T follicular helper cell (primary cell): ENCODE measurements around the gene DNAH8.

Source experiments
- DNase-seq: peaks from one replicate; pipeline ENCODE4 v3.0.0-alpha.2; 2020; ENCODE audit warnings: low read depth

DNAH8 gene

GRCh38 chr6:39018103-39018502, 303.0 kb downstream of the DNAH8 start:
- DNase-seq = no peak

DNA sequence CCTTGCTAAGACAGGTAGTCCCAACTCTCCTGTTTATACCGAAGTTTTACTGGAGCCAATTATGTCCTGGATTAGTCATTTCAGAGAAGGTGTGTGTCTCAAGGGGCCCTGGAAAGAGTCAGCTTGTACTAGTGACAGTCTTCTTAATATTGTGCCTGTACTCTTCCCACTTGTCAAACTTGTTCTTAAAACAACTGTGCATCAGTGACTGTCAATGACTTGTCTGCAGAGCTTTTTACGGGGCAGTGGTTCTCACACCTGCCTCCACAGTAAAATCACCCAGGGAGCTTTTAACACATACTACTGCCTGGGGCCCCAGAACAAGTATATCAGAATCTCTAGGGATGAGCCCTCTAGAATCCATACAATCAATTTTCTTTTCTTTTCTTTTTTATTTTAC, 305.0 kb downstream of the DNAH8 start:
- DNase-seq = no peak

DNA sequence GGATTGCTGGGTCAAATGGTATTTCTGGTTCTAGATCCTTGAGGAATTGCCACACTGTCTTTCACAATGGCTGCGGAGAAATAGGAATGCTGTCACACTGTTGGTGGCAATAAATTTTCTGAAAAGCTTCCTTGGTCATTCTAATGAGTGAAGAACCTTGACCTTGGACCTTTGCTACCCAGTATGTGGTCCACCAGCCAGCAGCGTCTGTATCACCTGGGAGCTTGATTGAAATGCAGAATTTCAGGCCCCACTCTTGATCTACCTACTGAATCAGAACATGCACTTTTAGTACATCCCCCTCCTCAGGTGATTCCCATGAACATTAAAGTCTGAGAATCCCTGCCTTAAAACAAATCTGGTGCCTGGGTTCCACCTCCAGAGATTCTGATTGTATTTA, 305.9 kb downstream of the DNAH8 start:
- DNase-seq = no peak

- no peak for DNase-seq
Measured at GRCh38 chr6:39021779-39022178, 306.7 kb downstream of the DNAH8 start.

DNA sequence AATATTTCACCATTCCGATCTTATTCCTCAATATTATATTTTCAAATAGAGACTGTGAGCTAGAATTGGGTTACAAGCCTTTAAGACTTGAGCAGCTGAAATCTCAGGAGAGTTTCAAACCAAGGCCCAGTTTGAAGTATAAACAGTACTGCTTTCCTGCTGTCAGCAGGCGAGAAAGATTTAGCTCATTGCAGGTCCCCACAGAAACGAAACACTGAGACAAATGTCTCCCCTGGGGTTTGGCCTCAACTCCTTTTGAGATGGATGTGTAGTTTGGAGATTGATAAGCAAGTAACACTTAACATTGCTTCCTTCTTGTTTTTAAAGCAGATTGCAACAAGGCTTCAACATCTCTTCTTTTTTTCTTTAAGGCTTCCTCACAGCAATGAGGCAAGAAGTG, 311.1 kb downstream of the DNAH8 start:
- no peak for DNase-seq

DNA sequence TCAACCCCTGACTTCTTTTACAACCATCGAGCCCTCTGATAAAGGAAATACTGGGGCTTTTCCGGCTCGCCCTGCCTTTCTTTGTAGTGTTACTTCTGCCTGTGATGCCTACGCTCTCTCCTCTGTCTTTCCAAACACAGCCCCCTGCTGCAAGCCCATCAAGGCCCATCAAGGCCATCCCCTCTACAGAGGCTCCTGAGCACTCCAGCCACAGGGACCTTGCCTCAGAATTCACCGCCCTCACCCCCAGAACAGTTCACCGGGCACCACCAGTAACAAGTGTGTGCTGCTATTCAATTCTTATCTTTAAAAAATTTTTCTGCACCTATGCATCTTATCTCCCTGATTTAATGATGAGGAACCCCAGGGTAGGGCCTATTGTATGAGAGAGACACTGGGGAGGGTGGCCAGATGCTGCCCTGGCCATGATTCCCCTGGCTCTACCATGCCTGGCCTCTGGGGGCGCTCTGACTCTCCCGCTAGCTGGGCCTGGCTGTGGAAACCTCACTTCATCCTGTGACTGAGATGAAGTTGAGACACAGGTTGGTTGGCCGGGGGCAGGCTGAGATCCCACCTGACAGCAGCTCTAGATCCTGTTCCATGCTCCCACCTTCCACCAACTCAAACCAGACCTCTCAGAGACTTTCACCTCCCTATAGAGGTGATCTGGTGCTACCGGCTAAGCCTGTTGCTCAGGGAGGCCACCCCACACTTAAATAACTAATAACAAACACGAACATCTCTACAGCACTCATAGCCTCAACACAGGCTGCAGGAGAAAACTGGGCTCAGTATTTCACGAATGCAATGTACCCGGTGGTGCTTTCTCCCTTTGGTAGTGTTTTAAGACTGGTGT, 314.3 kb downstream of the DNAH8 start:
- DNase-seq = peak; percentile 6

DNA sequence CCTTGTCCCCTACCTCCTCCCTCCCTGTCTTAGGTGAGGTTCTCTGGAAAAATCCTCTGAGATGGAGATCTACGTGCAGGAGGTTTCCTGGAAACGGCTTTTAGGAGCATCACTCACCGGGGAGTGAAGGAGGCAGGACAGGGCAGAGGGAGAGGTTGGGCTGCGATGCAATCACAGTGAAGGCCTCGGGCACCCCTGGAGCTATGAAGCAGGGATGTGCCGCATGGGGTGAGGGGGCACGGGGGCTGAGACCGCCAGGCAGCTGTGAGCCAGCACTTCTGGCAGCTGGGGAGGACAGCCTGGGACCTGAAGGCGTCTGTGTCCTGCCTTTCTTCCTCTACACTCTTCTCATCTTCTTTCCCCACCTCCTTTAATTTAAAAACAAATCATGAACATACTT, 320.6 kb downstream of the DNAH8 start:
- no peak for DNase-seq

- no peak for DNase-seq
Measured at GRCh38 chr6:39037082-39037508, 322.0 kb downstream of the DNAH8 start.

DNA sequence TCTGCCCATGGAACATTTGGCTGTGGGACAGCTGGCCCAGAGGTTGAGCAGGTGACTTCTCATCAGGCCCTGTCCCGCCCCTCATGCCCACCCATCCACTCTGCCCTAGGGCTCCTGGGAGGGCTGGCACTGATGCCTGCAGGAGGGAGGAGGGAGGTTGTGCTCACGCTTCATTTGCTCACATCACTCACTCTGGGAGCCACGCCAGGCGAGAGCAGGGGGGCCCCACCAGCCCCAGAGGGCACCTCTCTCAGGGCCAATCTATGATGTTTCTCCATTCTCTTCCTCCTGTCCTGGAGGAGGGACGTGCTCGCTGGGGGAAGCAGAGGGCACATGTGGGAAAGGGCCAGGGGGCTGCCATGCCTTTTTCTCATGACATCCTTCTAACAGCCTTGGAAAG, 322.6 kb downstream of the DNAH8 start:
- no peak for DNase-seq

DNA sequence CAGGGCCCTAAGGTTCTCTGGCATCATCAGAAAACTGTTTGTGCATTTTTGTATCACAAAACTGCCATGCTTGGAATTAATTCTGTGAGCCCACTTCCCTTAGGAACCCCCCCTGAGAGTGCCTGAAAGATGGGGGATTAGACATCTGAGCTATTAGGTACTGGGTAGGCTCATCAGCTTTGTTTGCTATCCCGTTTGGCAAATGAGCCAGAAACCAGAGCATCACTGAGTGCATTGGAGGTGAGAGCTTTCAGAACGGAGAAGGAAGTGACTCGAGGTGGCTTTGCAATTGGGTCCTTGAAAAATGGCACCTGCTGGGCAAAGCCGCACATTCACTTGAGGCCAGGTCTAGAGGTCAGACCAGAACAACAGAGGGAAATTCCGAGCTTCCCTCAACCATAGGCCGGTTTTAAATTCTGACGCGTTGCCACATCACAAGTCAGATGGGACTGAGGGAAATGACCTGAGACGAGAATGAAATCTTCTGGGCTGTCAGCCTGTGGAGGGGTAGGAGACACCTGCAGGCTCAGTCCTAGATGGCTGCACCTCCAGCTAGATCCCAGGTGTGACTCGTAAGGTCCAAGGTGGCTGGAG, 325.1 kb downstream of the DNAH8 start:
- DNase-seq = no peak

GRCh38 chr6:39041072-39041471, 326.0 kb downstream of the DNAH8 start:
- DNase-seq = no peak

DNA sequence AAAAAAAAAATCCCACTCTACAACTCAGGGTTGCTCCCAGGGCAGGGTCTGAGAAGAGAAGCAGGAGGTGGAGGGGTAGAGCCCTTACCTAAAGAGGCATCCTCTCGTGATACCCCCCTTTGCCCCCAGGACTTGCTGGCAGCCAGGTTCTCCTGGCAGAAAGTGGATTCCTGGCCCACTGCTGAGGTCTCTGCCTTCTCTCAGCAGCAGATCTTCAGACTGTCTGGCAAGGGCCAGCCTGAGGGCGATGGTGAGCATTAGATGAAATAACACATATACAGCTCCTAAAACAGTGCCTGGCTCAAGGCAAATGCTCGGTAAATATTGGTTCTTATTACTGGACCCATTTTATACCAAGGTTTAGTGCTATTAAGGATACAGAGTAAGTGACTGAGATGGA, 328.7 kb downstream of the DNAH8 start:
- DNase-seq = no peak

GRCh38 chr6:39044181-39044580, 329.1 kb downstream of the DNAH8 start:
- DNase-seq = no peak

DNA sequence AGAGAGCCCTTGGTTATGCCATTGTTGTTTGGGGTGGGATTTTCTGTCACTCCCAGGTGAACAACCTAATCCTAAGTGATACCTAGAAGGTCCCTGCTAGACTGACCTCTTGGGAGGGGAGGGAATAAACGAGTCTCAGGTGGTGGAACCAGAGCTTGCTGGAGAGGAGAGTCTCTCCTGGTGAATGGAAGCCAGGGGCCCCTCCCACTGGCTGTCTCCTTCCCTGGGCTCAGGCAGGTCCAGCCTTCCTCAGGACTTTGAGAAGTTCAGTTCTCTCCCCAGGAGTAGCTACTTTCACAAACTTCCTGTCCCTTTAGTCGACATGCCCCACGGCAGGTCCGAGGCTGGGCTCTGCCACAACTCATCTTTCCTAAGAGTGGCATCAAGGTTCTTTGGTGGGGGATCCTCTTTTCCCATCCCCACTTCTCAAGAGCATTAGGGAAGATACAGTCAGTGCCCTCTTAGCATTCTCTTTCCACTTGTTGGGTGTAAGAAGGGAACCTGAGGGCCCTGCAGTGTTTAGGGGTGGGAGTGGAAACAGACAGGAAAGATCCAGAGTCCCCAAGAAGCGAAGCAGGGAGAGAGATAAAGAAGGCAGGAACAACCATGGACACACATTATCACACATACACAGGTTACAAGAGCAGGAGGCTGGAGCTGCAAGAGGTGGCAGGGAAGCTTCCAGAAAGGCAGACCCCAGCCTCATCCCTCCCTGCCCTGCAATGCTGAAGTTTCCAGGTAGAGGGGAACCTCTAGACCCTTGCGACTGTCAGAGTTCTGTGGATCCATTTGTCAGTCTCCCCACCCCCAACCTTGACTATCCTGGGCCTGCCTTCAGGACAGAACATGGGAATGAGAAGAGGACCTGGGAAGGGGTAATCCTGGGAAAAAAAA, 332.6 kb downstream of the DNAH8 start:
- DNase-seq = no peak

DNA sequence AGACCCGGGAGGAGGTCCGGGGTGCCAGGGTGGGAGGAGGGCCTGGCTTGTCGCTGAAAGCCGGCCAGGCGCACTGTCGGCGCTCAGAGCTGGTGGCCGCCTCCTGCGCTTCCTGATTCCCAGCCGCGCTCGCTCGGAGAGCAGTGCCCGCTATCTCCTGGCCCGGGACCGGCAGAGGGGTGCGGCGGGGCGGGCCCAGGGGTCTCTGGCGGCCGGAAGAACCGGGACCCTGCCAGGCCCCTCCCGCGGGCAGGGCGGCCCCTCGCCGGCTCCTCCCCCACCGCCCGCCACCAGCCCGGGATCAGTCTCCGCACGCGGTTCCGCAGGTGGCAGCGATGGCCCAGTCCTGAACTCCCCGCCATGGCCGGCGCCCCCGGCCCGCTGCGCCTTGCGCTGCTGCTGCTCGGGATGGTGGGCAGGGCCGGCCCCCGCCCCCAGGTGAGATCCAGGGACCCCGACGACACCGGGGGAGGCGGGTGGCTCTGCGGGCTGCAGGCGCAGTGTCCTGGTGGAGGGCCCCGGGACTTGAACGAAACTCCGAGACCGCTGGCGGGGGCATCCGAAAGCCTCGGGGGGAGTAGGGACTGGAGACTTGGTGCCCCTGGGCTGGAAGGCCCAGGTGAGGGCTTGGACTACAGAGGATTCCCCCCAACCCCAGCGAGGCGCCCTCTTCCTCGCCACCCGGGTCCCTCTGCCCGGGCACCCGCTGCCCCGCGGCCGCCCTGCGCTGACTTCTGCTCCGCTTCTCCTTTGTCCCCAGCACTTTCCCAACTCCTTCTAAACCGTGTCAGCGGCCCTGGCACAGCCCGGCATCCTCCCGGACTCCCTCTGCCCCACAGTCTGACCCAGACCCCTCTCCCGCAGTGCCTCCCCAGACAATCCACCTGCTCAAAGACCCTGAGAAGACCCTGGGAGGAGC, 333.6 kb downstream of the DNAH8 start, which contains the start of gene GLP1R:
Gene GLP1R, plus strand, starts transcription at position 301 of the 919 bp plus-strand sequence. Its CDS starts 60 bp downstream, at position 361.
- DNase-seq = no peak

GRCh38 chr6:39049575-39050283, 334.6 kb downstream of the DNAH8 start:
- DNase-seq = no peak

- no peak for DNase-seq
Measured at GRCh38 chr6:39050453-39051112, 335.5 kb downstream of the DNAH8 start.

DNA sequence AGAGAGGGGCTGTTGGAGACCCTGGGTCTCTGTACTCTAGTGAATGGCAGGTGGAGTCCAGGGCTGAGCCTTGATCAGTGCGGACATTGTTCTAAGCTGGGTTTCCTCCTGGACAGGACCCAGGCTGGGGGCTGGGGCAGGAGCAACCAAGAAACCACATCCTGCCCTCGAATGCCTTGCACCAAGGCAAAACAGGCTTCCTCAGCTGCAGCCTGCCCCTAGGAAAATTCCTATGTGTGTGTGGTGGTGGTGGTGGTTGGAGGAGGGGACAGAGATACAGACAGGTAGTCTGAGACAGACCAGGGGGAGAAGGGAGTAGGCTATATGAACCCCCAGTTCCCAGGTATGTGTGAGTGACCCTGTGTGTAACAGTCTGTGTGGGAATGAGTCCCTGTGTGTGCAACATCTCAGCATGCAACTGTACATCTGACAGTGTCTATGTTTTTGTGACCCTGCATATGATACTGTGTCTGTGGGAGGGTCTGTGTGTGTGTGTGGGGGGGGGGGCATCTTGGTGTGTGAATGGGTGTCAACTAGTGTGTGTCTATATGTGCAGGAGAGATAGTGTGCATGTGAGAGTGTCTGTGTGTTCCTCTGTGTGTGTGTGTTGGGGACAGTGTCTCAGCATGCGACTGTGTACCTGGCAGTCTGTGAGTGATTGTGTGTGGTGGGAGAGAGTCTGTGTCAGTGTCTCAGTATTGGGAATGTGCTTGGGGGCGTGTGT, 336.4 kb downstream of the DNAH8 start:
- DNase-seq = no peak

DNA sequence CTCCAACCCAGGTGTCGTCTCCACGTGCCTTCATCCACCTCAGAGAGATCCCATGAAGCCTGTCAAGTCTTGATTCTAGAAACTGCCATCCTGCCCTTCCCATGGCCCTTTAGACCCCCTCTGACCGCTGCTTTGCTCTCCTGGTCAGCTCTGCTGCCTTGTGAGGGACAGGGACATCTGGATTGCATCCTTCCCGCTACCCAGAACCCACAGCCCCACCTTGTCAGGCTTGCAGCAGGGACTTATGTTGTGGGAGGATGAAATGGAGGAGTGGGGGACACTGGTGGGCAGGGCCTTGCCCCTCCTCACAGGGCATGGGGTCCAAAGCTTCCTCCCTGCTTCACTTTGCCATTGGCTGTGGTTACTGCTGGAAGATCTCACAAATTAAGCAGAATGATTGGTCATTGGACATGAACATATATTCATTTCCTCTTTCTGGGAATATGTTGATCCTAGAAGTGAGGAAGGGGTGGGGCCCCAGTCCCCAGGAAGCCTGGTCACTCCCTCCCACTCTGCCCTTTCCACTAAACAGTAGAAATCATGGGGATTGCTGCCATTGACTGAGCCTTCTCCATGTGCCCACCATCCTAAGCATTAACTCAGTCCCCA, 338.0 kb downstream of the DNAH8 start:
- no peak for DNase-seq
